Astrocyte (in vitro differentiated cells and primary cell): ENCODE data around the gene ATN1. TPM values are rescaled to one million over a fixed set of nuclear protein-coding genes. Genes with fewer than 3 reads are reported as not detected.
"Not testable (repeated sequence)": the region's sequence is repeated elsewhere in the genome, so short reads cannot be mapped to it uniquely, and the experiment has no call there.

ENCODE experiments used
- DNase-seq: peaks from one replicate; pipeline ENCODE4 v3.0.0-alpha.2; 2010; ENCODE audit warnings: low read depth
- FAIRE-seq: peaks from 2 replicates; lab custom pipeline; 2011; peaks lifted over from hg19 to GRCh38; lab: Jason Lieb, UNC
- H2AFZ ChIP-seq: 2 replicates; pipeline ENCODE4 v1.6.0; 2012; ENCODE audit warnings: low read depth, low read length, inconsistent platforms
- H3K27ac ChIP-seq: 2 replicates; pipeline ENCODE4 v1.5.1; 2011; ENCODE audit warnings: low read depth, low read length, inconsistent platforms
- H3K27me3 ChIP-seq: 2 replicates; pipeline ENCODE4 v1.6.0; 2011; ENCODE audit warnings: low read length, inconsistent platforms; ENCODE audit not compliant: insufficient read depth
- H3K36me3 ChIP-seq: 2 replicates; pipeline ENCODE4 v1.5.1; 2011; ENCODE audit warnings: low read length, inconsistent platforms; ENCODE audit not compliant: insufficient read depth
- H3K4me1 ChIP-seq: 2 replicates; pipeline ENCODE4 v1.5.1; 2011; ENCODE audit warnings: low read length, inconsistent platforms; ENCODE audit not compliant: insufficient read depth
- H3K4me2 ChIP-seq: 2 replicates; pipeline ENCODE4 v1.6.0; 2012; ENCODE audit warnings: low read length, inconsistent platforms
- H3K4me3 ChIP-seq: 2 replicates; pipeline ENCODE4 v1.5.1; 2011; ENCODE audit warnings: low read depth, mild to moderate bottlenecking, low read length, inconsistent platforms; ENCODE audit not compliant: insufficient read depth
- H3K79me2 ChIP-seq: 2 replicates; pipeline ENCODE4 v1.6.0; 2012; ENCODE audit warnings: mild to moderate bottlenecking, low read length, inconsistent platforms; ENCODE audit not compliant: insufficient read depth
- H3K9ac ChIP-seq: 2 replicates; pipeline ENCODE4 v1.6.0; 2012; ENCODE audit warnings: mild to moderate bottlenecking, low read length, inconsistent platforms
- H3K9me3 ChIP-seq: 2 replicates; pipeline ENCODE4 v1.5.1; 2012; ENCODE audit warnings: low read depth, mild to moderate bottlenecking, low read length, inconsistent platforms; ENCODE audit not compliant: insufficient read depth
- H4K20me1 ChIP-seq: 2 replicates; pipeline ENCODE4 v1.6.0; 2012; ENCODE audit warnings: low read length, inconsistent platforms; ENCODE audit not compliant: insufficient read depth
- H3K27ac Mint-ChIP-seq: one replicate; pipeline ENCODE4 v1.8.0; 2021; ENCODE audit warnings: mild to moderate bottlenecking, mixed read lengths; ENCODE audit not compliant: unreplicated experiment
- H3K27me3 Mint-ChIP-seq: one replicate; pipeline ENCODE4 v1.8.0; 2021; ENCODE audit warnings: low read depth, mixed read lengths; ENCODE audit not compliant: unreplicated experiment
- H3K36me3 Mint-ChIP-seq: one replicate; pipeline ENCODE4 v1.8.0; 2021; ENCODE audit warnings: low read depth, mixed read lengths; ENCODE audit not compliant: unreplicated experiment
- H3K4me1 Mint-ChIP-seq: one replicate; pipeline ENCODE4 v1.8.0; 2021; ENCODE audit warnings: low read depth, mixed read lengths; ENCODE audit not compliant: unreplicated experiment
- H3K4me3 Mint-ChIP-seq: one replicate; pipeline ENCODE4 v1.8.0; 2021; ENCODE audit warnings: mild to moderate bottlenecking, moderate library complexity, mixed read lengths; ENCODE audit not compliant: unreplicated experiment
- H3K9me3 Mint-ChIP-seq: one replicate; pipeline ENCODE4 v1.8.0; 2021; ENCODE audit warnings: mild to moderate bottlenecking, mixed read lengths; ENCODE audit not compliant: unreplicated experiment
- EZH2 ChIP-seq: IDR thresholded peaks from 2 replicates; pipeline ENCODE4 v1.6.1; 2012; ENCODE audit warnings: mild to moderate bottlenecking, low read length, inconsistent platforms; ENCODE audit not compliant: insufficient read depth
- total RNA-seq: library from RNA; stranded (reverse); gene quantifications from 2 replicates; pipeline ENCODE4 v1.2.1, GENCODE V29; 2021
- TF ChIP-seq, protein P1 (sequence below): IDR thresholded peaks from 2 replicates; pipeline ENCODE4 v1.5.1; 2011; ENCODE audit warnings: low read depth, mild to moderate bottlenecking, inconsistent platforms, low read length, moderate library complexity; ENCODE audit not compliant: insufficient read depth

The ATN1 gene
- total RNA-seq, 1 donor from 2014 or later = 97.8 TPM

GRCh38 chr12:6887460-6887859 is 40.3 kb upstream of the ATN1 start:
- no peak overlapping the region for H3K9ac ChIP-seq
- no peak for DNase-seq
- no peaks in the 10 kb centered on the region for H3K9me3 Mint-ChIP-seq
- peaks cover 10% of the 10 kb centered on the region for H3K36me3 Mint-ChIP-seq
- no peaks in the 10 kb centered on the region for H3K27me3 Mint-ChIP-seq
- no peak overlapping the region for H3K4me3 Mint-ChIP-seq
- H3K4me2 ChIP-seq = no peak overlapping the region
- no peaks in the 10 kb centered on the region for H3K79me2 ChIP-seq
- H3K4me1 Mint-ChIP-seq = peaks cover 2% of the 10 kb centered on the region
- H3K27ac ChIP-seq = no peak overlapping the region
- H3K4me3 ChIP-seq = no peak overlapping the region
- no peaks in the 10 kb centered on the region for H3K36me3 ChIP-seq
- H3K27ac Mint-ChIP-seq = no peak overlapping the region
- no peaks in the 10 kb centered on the region for H3K27me3 ChIP-seq
- no peak overlapping the region for H2AFZ ChIP-seq
- H4K20me1 ChIP-seq = no peaks in the 10 kb centered on the region
- TF ChIP-seq, protein P1, sequence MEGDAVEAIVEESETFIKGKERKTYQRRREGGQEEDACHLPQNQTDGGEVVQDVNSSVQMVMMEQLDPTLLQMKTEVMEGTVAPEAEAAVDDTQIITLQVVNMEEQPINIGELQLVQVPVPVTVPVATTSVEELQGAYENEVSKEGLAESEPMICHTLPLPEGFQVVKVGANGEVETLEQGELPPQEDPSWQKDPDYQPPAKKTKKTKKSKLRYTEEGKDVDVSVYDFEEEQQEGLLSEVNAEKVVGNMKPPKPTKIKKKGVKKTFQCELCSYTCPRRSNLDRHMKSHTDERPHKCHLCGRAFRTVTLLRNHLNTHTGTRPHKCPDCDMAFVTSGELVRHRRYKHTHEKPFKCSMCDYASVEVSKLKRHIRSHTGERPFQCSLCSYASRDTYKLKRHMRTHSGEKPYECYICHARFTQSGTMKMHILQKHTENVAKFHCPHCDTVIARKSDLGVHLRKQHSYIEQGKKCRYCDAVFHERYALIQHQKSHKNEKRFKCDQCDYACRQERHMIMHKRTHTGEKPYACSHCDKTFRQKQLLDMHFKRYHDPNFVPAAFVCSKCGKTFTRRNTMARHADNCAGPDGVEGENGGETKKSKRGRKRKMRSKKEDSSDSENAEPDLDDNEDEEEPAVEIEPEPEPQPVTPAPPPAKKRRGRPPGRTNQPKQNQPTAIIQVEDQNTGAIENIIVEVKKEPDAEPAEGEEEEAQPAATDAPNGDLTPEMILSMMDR = no peak
- TF ChIP-seq EZH2 = no peak
- H3K9me3 ChIP-seq = no peaks in the 10 kb centered on the region
- H3K4me1 ChIP-seq = peaks cover 12% of the 10 kb centered on the region
- FAIRE-seq = no peak

DNA sequence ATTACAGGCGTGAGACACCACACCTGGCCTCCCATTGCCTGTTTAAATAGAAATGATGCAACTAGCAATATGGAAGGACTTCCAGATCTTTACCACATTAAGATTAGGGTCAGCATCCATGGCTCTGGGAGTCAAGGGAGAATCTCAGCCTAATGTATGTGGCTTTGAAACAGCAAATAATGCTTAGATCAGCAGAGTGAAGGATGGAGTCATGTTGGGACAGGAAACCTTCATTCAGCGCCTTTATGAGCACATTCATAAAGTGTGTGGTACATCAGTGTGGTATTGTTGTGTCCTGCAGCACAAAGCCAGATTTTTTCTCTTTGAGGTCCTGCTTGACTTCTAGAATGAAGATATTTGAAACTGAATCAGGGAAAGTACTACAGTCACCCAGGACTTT is 39.4 kb upstream of the ATN1 start:
- no peak overlapping the region for H3K27ac ChIP-seq
- FAIRE-seq (no peak), DNase-seq (no peak)
- H3K79me2 ChIP-seq = no peaks in the 10 kb centered on the region
- no peak for TF ChIP-seq EZH2
- TF ChIP-seq, protein P1 = no peak
- no peaks in the 10 kb centered on the region for H3K27me3 Mint-ChIP-seq
- H2AFZ ChIP-seq = no peak overlapping the region
- no peaks in the 10 kb centered on the region for H3K27me3 ChIP-seq
- peaks cover 2% of the 10 kb centered on the region for H3K4me1 Mint-ChIP-seq
- H3K36me3 Mint-ChIP-seq = peaks cover 8% of the 10 kb centered on the region
- no peaks in the 10 kb centered on the region for H3K36me3 ChIP-seq
- no peak overlapping the region for H3K27ac Mint-ChIP-seq
- H3K4me2 ChIP-seq = no peak overlapping the region
- no peak overlapping the region for H3K9ac ChIP-seq
- H4K20me1 ChIP-seq = no peaks in the 10 kb centered on the region
- no peak overlapping the region for H3K4me3 ChIP-seq
- H3K4me3 Mint-ChIP-seq = no peak overlapping the region
- H3K4me1 ChIP-seq = peaks cover 12% of the 10 kb centered on the region
- no peaks in the 10 kb centered on the region for H3K9me3 ChIP-seq
- H3K9me3 Mint-ChIP-seq = no peaks in the 10 kb centered on the region

- H3K36me3 Mint-ChIP-seq, H2AFZ ChIP-seq, H3K4me1 Mint-ChIP-seq, H3K79me2 ChIP-seq, H3K27me3 Mint-ChIP-seq, H3K27ac ChIP-seq, FAIRE-seq, DNase-seq, H3K9me3 ChIP-seq, H3K4me3 ChIP-seq, H3K9me3 Mint-ChIP-seq, H4K20me1 ChIP-seq, H3K36me3 ChIP-seq, H3K27ac Mint-ChIP-seq, H3K4me2 ChIP-seq, H3K4me3 Mint-ChIP-seq, H3K9ac ChIP-seq, H3K27me3 ChIP-seq: not testable (repeated sequence)
- peaks cover 12% of the 10 kb centered on the region for H3K4me1 ChIP-seq
Measured at GRCh38 chr12:6888794-6889193, 39.0 kb upstream of the ATN1 start.

DNA sequence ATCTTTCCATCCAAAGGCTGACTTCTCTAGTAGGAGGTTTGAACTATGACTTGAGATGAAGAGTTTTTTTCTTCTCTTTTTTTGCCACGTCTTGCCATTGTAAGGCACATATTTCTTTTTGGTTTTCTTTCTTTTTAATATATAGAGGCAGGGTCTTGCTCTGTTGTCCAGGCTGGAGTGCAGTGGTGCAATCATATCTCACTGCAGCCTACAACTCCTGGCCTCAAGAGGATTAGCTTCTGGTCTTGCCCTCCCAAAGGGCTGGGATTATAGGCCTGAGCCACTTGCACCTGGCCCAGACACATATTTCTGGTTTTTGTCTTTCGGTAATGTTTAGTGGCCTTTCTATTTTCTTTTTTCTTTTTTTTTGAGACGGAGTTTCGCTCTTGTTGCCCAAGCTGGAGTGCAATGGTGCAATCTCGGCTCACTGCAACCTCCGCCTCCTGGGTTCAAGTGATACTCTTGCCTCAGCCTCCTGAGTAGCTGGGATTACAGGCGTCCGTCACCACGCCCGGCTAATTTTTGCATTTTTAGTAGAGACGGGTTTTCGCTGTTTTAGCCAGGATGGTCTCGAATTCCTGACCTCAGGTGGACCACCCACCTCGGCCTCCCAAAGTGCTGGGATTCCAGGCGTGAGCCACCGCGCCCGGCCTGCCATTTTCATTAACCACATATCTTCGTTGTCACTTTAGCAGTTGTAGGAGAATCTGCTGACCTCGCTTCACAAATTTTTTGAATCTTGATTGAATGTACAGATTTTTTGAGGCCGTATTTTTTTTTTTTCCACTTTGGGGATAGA is 37.8 kb upstream of the ATN1 start:
- not testable (repeated sequence) for H3K9me3 ChIP-seq, H3K27me3 ChIP-seq, H3K27me3 Mint-ChIP-seq, DNase-seq, H3K9me3 Mint-ChIP-seq, H2AFZ ChIP-seq, H3K4me1 Mint-ChIP-seq, H3K36me3 ChIP-seq, FAIRE-seq, H4K20me1 ChIP-seq, H3K79me2 ChIP-seq, H3K36me3 Mint-ChIP-seq, H3K4me3 ChIP-seq
- Histone ChIP-seq H3K4me1 (peaks cover 12% of the 10 kb centered on the region), H3K4me2 (peak overlapping the region; percentile 85), H3K27ac (peak overlapping the region; percentile 91), H3K9ac (peak overlapping the region; percentile 75)
- H3K4me3 Mint-ChIP-seq = peak overlapping the region; percentile 72
- H3K27ac Mint-ChIP-seq = peak overlapping the region; percentile 97
